Stimulated activated CD4-positive, alpha-beta T cell treated with anti-CD3 and anti-CD28 coated beads, Interleukin-1b, Interleukin-23, amount 100 ng/mL, for 48 hours (primary cell): ENCODE data around the gene FHIT.
"Not testable (repeated sequence)": the region's sequence is repeated elsewhere in the genome, so short reads cannot be mapped to it uniquely, and the experiment has no call there.

ENCODE experiments used
- DNase-seq: peaks from one replicate; pipeline ENCODE4 v3.0.0-alpha.2; 2020

FHIT gene

DNA sequence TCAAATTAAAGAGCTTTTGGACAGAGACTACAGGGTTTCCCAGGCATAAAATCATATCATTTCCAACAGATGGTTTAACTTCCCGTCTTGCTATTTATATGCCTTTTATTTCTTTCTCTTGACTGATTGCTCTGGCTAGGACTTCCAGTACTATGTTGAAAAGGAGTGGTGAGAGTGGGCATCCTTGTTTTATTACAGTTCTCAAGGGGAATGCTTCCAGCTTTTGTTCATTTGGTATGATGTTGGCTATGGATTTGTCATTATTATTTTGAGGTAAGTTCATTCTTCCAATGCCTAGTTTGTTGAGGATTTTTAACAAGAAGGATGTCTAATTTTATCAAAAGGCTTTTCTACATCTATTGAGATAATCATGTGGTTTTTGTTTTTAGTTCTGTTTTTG lies 1304.9 kb downstream of the FHIT start:
- DNase-seq: no peak

DNA sequence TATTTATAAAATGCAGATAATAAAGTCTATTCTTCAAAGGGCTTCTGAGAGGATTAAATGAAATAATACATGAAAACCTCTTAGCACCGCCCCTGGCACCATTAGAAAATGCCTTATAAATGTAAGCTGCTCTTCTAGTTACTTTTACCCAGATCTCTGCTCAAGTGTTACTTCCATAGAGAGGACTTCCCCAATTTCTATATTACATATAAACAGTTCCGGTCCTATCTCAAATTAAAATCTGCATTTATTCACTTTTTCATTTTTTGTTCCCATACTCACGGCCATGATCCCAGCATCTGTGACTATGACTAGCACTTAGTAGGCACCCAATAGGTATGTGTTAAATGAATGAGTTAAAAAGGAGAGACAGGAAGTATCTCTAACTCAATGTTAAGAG lies 1310.5 kb downstream of the FHIT start:
- DNase-seq: no peak

DNA sequence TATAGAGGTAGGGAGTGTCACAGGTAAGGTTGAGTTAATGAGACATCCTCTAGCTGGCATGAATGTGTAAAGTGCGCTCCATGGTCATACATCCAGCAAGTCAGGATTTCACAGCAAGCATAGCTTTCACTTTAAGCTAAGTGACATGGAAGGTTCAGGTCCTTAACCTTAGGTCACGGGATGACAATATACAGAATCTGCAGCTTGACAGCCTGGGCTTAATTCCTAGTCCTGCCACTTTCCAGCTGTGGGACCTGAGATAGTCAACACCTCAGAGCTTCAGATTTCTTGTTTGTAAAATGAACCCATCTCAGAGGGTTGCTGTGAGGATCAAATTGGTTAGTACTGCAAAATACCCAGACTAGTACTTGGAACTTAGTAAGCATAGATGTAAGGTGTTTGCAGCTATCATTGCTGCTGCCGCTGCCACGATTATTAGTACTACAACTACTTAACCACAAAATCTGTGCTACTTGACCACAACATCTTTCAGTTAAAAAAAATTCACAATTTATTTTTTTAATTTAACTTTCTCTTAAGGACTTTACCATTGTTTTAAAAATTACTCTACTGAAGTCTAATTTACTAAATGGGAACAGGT lies 1311.3 kb downstream of the FHIT start:
- no peak for DNase-seq

DNA sequence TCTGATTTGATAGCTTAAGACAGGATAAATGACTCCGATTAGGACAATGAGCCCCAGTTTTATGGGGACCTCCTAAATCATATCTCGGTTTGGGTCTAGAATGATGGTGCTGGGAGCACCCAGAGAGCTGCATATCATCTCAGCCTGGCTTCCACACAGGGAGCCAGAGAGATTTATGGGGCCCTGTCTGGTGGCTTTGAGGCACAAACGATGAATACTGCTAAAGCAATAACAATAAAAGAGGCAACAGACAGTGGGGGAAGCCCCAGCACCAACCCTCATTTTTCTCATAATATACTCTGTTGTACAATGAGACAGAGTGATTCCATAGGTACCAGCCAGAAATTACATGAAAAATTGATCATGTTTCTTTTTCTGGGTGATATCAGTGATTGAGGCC lies 1312.4 kb downstream of the FHIT start:
- DNase-seq: no peak

DNA sequence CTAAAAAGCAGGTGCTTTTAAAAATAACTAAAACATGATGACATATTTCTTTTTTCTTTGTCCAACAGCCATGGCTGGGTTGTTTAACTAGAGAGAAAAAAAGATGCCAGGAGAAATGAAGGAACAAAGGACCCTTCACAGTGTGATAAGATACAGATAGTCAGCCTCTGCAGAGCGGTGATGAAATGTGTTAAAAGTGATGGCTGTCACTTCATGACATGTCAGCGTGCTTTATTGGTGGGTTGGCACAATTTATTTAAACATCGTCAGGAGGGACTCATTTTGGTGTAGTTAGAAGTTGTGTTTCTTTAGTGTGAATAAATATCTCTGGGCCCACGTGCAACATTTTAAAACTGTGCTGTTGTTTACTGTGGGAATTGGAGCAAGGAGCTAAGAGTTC lies 1314.1 kb downstream of the FHIT start:
- DNase-seq: no peak

DNA sequence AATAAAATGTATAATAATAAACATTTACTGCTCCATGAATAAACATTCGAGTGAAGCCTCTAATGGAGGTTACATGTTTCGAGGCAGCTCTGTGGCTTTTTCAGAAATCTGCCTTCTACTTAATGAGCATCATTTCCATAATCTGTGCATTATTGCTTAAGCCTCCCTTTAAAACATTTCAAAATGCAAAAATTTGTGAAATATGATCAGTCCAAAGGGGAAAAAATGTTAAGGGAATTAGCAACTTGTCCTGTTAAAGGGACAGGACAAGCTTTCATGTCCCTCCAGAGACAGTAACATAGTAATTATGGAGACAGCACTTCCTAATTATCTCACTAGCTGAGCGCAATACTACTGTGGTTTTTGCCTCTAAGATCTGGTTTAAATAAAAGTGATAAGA lies 1314.8 kb downstream of the FHIT start:
- no peak for DNase-seq

DNA sequence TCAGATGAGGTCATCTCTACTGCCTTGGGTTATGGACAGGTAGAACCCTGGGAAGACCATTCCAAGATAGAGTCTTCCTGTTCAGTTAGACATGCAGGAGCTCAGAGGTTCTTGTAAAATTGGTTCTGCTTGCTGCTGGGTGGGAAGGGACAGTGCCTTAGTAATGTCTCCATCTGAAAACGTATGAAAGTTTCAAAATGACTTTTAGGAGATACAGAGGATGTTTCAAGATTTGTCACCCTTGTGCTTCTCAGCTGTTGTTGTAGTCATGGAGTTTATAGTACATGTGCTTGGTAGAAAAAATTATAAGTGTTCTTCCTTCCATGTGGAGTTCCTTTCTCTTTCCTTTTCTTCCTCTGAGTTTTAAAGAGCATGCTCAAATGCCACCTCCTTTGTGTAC lies 1316.2 kb downstream of the FHIT start:
- peak; percentile 21 for DNase-seq

DNA sequence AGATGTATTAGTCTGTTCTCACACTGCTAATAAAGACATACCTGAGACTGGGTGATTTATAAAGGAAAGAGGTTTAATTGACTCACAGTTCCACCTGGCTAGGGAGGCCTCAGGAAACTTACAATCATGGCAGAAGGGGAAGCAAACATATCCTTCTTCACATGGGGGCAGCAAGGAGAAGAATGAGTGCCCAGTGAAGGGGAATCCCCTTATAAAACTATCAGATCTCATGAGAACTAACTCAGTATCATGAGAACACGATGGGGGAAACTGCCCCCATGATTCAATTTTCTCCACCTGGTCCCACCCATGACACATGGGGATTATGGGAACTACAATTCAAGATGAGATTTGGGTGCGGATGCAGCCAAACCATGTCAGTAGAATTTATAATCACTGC lies 1316.7 kb downstream of the FHIT start:
- DNase-seq: not testable (repeated sequence)

DNA sequence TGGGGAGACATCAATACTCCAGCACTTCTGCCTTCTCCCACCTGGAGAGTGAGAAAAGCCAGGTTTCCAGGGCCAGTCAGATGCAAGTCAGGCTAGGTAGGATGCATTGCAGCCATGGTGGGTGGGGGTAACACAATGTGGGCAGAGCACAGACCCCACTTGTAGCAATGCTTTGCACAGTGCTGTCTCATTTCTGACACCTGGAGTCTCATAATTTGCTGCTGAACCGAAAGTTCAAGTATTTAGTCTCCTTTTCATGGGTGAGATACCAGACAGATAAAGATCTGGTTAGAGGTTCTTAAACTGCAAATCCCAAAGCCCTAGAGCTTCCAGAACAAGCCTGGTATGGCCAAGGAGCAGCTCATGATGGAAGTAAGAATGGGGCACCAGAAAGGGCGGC lies 1321.1 kb downstream of the FHIT start:
- no peak for DNase-seq

DNA sequence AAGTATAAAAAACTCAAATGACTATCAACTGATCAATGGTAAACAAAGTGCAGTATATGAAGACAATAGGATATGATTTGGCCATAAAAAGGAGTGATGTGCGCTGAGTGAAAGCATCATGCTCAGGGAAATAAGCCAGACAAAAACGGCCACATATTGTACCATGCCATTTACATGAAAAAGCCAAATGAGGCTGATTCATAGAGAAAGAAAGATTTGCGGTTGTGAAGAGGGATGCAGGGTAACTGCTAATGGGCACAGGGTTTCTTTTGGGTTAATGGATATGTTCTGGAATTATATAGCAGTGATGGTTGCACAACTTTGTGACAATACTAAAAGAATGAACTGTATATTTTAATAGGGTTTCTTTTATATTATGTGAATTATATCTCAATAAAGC lies 1324.2 kb downstream of the FHIT start:
- no peak for DNase-seq

DNA sequence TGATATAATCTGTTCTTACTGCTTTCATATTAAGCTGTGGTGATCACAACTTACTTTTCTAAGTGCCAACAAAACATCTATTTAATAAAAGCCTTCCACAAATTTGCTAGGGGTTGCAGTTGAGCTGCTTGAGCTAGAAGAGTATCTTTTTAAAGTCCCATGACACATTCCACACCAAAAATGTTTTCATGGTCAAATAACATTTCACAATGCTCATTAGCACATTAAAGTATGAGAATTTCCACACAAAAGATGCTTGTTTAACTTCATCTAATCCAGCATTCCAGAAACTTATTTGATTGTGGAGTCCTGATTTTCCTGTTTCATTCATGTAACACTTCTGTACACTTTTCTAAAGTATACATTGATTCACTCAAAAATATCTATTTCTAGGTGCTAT lies 1325.3 kb downstream of the FHIT start:
- DNase-seq: no peak

DNA sequence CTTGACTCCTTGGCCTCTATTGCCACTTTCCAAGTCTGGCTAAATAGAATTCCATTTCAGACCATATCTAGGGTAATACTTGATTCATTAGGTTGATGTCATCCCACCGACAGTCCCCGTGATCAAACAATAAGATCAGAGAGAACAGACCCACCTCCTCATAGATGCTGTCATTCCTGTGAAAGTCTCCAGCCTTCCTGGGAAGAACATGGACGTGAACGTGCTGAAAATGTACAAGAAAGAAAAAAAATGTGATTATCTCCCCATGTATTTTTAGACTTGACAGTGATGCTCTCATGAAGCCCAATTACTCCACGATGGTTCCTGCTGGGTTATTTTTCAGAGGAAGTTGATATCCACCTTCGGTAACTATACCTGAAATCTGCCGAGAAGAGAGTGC lies 1329.1 kb downstream of the FHIT start:
- DNase-seq: no peak

DNA sequence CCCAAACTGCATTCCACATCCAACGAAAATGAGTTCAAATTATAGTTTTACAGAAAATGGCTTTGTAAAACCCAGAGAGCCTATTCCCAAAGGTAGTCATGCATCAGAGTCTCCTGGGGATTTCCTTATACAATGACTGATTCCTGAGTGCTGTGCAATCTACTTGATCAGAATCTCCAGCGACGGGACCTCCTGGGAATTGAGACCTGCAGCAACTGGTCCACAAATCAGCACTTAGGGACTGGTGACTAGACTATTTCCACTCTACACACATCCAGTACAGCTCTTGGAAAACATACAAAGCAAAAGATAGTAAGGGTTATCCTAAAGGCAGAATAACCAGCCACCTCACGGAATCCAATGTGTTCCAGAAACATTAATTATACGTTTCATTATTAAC lies 1330.4 kb downstream of the FHIT start:
- DNase-seq: no peak

DNA sequence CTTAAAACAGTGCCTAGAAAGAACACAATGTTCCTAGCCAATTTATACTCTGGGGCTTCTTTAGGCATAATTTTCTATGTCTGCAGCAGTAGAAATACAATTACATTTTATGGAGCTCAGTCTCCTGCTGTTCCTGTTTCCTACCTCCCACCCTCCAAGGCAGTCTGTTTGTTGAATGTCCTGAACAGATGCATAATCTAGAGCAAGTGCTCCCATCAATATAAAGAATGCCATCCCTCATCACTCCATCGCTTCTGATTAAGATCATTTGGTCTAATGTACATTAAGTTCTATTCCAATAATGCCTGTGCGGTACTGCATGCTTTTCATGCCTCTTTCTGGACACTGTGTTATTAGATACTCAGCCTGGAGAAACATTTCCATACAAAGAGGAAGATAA lies 1331.7 kb downstream of the FHIT start:
- DNase-seq: no peak

DNA sequence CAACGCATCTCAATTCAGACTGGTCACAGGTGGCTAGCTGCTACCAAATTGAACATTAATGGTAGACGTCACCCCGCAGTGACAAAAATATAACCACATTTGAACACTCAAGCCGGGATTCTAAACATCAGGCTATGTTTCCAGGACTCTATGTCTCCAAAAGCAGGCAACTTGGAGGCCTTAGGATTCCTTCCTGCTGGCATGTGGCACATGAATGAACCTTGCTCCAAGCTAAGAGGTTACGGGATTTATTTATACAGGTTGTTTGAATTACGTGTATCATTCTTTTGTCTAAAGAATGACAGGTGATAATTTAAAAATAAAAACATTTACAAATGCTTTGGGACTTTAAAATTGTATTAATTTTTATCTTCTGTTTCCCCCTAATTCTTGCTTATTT lies 1337.0 kb downstream of the FHIT start:
- DNase-seq: no peak

DNA sequence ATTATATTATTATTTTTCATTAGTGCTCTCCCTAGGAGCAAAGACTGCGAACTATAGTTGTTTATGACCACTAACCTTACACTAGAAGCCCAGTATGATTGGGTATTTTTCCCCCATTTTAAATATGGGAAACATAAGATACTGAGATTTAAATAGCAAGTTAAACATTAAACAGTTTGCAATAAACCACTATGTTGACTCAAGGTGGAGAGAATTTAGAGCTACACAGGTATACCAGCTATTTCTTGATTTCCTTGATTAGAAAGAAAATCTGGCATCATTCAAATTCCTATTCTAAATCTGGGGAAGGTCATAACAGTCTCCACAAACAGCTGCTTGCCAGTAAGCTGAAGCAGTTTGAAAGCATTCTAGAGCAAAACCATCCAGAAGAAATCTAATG lies 1337.6 kb downstream of the FHIT start:
- no peak for DNase-seq

DNA sequence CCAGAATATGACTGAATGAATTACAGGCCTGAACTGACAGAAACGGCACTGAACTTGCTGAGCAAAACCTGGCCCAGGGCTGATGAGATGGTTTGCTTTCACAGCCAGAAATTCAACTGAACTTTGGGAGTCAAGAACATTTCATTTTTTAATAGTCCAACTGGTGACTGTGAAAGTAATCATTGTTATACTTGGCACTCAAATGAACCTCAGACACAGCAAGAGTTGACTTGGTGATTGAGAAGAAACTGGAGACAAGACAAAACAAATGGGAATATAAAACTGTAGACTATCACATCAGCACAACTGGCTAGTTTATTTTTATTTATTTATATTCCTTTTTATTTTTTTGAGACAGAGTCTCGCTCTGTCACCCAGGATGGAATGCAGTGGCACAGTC lies 1342.6 kb downstream of the FHIT start:
- no peak for DNase-seq

DNA sequence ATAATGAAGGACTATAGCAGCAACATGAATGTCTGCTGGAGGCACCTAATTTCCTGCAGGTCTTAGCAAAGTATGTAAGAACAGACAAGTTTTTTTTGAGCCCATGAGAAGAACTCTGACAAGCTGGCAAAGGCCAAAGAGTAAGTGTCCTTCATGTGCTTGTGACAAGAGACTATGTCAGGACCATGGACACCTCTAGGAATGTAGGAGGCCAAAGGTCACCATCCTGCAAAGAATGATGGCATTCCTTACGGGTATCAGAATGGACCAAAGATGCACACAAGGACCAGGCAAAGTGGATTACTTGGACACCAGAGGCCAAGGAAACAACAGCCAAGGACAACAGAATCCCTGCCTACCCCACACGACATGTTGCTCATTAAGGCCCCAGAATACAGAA lies 1343.0 kb downstream of the FHIT start:
- DNase-seq: no peak

DNA sequence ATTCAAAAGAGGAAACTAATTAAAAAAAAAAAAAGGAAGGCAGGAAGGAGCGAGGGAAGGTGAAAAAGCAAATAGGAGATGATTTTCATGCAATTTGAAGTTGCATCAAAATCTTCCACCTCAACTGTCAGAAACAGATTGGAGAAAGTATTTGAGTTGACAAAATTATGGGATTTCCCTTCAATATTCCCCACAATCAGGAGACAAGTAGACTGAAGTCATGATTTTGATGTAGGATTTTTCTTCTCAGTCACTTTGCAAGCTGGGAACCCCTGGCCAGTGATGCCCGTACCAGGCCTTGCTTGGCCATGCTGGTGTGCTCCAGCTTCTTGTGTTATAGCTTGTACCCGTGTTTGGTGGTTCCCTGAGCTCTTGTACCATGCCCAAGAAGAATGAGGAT lies 1347.0 kb downstream of the FHIT start:
- no peak for DNase-seq

DNA sequence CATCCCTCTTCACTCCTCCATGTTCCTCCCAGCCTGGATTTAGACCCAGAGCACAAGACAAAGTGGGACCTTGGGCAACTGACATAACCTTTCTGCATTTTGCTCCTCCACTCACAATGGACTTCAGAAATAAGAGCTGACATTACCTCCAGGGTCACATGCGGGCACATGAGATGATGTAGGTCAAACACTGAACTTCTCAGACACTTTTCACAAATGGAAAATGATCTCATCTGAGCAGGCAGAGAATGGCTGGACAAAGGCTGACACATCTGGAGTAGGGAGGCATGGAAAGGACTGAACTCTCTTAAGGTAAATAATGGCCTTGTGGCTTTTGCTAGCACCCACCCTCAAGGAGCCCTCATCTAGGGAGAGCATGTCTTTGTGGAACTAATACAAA lies 1352.2 kb downstream of the FHIT start:
- no peak for DNase-seq

DNA sequence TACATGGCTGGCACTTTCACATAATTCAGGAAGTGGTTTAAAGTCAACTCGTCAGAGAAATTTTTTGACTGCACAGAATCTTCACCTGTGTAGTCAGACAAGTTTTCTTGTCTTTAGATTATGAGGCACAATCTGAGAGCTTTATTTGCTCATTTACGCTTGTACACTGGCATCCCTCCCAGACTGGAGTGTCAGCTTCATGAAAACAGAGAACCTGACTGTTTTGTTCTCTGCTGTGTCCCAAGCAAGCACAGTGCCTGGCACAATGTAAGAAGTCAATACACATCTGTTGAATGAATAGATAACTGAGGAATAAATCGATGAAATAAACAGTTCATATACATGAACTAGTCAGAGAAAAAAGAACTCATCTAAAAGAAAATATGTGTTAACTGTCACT lies 1355.3 kb downstream of the FHIT start:
- no peak for DNase-seq

DNA sequence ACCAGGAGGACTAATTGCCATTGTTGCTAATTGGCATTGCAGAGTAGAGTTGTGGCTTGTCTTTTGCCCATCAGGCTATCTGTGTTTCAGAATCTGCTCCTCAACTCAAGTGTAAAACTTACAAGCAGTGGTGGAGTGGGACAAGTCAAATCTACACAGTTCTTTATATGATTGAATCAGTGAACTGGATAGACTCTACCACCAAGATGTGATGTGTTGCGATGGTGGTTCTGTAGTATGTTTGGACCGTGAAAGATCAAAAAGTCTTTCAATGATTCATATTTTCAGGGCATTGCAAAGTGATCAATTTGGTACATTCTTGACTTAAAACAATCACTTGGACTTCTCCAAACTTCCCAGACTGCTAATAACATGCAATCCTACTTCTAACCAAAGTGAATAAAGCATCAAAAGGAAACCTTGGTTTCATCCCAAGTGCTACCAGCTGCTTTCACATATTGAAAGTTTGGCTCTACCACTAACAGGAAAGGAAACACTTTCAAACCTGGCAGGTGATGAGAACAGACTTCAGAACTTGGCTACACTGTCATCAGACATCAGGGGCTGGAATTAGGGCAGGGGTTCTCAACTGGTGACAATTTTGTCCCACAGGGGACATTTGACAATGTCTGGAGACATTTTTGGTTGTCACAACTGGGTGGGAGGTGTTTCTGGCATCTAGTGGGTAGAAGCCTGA lies 1356.7 kb downstream of the FHIT start:
- DNase-seq: no peak

DNA sequence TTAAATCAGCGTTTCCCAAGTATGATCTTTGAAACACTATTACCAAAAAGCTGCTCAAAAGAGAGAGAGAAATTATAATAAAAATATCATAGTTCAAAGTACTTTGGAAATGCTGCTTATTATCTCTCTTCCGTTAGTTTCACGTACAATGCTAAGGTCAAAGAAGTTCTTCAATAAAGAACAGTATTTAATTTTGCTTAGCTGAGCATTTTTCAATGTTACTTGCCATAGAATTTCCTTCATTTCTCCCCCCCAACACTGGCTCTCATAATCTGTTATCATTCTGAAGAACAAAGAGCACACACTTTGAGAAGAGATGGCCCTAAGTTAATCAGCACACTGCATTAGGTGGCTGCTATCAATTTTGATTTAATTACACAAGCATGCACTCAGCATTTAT lies 1360.6 kb downstream of the FHIT start:
- no peak for DNase-seq

DNA sequence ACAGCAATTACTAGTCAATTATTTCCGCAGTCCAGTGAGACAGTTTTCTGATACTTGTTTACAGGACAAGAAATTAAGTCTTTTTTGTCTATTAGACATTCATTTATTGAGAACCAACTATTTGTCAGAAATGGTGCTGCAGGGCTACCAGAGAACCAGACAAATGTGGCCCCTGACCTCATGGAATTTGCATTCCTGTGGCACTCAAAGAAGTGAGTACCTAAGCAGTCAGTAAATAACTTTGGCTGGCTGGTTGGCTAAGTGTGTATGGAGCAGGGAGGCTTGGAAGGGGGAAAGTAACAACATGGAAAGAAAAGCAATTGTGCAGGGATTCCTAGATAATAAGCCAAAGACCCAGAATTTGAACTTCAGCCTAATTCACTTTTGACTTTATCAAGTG lies 1364.5 kb downstream of the FHIT start:
- no peak for DNase-seq

DNA sequence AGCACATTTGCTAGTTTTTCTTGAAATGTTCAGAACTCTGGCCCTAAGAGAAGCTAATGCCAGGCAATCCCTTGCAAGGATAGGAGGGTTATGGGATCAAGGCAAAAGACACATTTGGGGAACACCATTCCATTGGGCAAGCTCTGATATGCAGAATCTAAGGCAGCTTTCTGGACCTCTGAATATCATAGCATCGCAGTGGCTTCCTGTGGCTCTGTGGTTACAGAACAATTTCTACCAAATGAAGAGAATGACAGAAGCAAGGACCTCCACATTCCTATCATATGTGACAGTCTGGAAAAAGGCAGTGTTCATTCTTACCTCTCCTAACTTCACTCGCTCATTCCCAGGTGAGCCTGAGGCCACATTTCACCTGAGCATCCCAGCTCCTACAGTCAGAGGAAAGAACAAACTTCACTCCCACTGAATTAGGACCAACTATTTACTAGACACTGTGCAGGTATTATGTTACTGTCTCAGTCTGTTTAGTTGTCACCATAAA lies 1365.3 kb downstream of the FHIT start:
- DNase-seq: no peak
